ENCODE data around the gene MYOZ3.

MYOZ3 gene

GRCh38 chr5:150642991-150643710 is 17.9 kb upstream of the MYOZ3 start:
- no peak for FAIRE-seq

GRCh38 chr5:150644058-150644457 is 17.0 kb upstream of the MYOZ3 start:
- no peak for FAIRE-seq

- FAIRE-seq: no peak
These were observed 16.5 kb upstream of the MYOZ3 start for GRCh38 chr5:150644514-150644913.

GRCh38 chr5:150645070-150645700 is 15.9 kb upstream of the MYOZ3 start:
- no peak for FAIRE-seq

DNA sequence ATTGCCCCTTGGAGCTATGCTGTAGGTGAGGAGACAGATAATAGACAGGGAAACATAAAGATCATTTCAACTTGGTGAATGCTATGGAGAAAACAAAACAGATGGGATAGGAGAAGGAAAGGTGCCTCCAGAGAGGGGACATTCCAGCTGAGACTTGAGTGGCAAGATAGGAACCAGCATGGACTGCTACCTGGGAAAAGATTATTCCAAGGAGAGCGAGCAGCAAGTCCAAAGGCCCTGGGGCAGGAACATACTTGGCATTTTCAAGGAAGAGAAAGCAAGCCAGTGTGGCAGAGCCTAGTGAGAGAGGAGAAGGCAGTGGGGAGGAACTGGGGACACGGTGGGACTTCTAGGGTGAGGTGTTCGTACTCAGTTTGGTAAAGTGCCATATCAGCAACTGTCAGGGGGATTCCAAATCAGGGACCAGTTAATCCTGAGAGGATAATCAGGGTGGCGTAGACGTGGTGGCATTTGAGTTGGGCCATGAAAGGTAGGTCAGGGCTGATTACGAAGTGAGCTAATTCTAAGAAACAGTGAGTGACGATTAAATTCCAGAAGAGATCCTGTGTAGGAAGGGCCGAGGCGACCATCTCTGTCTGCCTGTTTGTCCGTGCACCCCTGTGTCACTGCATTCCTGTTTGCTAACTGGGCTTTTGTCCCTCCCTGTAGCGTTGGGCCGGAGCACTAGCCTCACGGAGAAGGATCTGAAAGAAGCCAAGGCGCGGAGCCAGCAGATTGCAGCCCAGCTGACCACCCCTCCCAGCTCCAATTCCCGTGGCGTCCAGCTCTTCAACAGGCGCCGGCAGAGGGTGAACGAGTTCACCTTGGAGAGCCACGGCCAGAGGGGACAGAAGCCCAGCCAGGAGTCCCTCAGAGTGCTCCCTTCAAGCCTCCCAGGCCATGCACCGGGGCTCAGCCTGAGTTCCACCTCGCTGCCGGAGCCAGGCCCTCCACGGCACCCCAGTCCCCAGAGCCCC is 13.5 kb upstream of the MYOZ3 start:
- no peak for FAIRE-seq

- no peak for FAIRE-seq
These were observed 12.6 kb upstream of the MYOZ3 start for GRCh38 chr5:150648294-150649107.

- no peak for FAIRE-seq
These were observed 11.7 kb upstream of the MYOZ3 start for GRCh38 chr5:150649108-150650020.

DNA sequence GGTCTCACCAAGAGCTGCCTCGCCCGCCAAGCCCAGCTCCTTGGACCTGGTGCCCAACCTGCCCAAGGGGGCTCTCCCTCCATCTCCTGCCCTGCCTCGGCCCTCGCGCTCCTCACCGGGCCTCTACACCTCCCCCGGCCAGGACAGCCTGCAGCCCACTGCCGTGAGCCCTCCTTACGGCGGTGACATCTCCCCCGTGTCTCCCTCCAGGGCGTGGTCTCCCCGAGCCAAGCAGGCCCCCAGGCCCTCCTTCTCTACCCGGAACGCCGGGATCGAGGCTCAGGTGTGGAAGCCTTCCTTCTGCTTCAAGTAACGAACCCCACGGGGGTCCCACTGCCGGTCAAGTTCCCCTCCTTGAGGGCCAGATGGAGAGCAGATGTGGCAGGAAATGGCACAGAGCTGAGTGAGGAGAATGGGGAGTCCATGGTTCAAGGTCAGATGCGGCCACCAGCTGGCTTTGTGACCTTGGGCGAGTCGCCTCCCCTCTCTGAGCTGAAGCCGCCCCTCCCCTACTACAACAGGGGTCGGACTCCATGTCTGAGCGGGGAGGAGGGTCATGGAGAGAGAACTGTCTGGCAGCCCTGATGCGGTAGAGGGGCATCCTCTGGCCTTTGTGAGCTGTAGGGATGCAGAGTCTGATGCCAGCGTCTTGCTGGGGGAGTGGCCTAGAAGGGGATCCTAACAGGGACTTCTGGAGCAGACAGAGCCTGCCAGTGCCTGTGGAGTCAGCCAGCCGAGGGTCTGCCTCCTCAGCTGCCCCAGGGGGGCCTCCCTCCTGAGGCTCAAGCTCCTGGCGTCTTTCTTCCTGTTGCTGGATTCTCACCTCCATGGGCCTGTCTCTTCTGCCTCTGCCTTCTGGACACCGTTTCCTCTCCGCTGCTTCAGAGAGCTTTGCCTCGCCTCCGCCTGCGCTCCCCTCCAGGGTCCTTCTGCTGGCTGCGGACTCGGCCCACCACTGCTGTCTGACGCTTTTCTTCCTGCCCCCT is 10.7 kb upstream of the MYOZ3 start:
- no peak for FAIRE-seq

- FAIRE-seq: no peak
These were observed 9.7 kb upstream of the MYOZ3 start for GRCh38 chr5:150651382-150651781.

- no peak for FAIRE-seq
These were observed 9.0 kb upstream of the MYOZ3 start for GRCh38 chr5:150651924-150652671.

DNA sequence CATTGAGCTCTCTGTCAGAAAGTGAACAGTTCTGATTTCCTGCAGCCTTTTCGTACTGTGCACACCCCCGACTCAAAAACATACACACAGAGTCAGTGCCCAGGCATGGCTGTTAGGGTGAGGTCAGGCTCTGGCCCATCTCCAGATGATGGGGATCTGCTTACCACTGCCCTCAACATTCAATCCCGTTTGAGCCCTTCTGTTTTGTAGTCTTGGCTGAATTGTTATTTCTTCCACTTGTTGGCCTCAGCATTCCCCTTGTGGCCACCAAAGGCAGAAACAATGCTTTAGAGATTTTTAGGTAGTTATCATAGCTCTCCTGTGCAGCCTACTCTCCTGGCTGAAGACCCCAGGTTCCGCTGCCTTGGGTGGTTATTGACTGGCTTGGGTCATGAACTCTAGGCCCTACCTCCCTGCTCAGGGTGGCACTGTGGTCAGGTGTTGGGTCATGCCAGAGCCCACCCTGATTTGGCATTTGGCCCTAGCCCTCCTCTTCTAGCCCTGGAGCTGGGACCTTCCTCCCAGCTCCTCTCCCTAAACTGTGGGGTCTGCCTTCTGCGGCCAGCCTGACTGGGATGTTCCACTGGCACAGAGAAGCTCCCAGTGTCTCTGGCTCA is 7.8 kb upstream of the MYOZ3 start:
- FAIRE-seq: no peak

- FAIRE-seq: no peak
These were observed 7.1 kb upstream of the MYOZ3 start for GRCh38 chr5:150653762-150654556.

DNA sequence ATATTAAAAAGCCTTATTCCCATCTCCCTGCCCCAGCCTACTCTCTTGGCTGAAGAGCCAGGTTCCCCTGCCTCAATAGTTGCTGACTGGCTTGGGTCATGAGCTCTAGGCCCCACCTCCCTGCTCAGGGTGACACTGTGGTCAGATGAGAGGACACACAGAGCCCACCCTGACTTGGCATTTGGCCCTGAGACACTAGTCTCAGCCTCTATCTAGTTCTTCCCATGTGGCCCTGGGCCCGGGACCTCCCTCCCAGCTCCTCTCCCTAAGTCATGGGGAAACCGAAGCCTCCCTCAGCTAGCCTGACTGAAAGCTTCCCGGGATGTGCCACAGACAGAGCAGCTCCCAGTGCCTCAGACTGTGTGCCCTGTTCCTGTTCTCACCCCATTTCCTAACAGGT is 5.8 kb upstream of the MYOZ3 start:
- no peak for FAIRE-seq

DNA sequence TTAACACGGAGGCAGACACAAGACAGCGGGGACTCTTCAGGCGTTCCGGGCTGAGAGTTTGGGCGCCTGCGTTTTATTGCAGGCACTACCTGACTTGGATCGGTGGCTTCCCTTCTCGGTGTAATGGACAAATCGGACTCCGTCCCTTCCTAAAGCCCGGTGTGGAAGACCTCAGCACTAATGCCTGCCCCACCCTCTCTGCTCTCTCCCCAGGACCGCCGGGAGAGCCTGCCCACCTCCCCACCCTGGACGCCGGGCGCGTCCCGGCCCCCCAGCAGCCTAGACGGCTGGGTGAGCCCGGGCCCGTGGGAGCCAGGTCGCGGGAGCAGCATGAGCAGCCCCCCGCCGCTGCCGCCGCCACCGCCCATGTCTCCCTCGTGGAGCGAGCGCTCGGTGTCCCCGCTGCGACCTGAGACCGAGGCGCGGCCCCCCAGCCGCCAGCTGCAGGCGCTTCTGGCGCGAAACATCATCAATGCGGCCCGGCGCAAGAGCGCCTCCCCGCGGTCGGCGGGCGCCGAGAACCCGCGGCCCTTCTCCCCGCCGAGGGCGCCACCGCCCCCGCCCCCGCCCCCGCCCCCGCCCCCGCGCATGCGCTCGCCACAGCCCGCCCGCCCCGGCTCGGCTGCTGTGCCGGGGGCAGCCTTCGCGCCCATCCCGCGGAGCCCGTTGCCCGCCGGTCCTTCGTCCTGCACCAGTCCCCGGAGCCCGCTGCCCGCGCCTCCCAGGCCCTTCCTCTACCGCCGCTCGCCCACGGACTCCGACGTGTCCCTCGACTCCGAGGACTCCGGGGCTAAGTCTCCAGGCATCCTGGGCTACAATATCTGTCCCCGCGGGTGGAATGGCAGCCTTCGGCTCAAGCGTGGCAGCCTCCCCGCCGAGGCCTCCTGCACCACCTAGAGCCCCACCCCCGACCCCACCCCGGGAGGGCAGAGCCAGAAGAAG is 4.6 kb upstream of the MYOZ3 start:
- FAIRE-seq: no peak

GRCh38 chr5:150658121-150658520 is 2.9 kb upstream of the MYOZ3 start:
- FAIRE-seq: no peak

GRCh38 chr5:150658699-150659265 is 2.3 kb upstream of the MYOZ3 start:
- FAIRE-seq: no peak

Data from TTC549 (cell line).